ENCODE results near the gene FRYL.

DNA sequence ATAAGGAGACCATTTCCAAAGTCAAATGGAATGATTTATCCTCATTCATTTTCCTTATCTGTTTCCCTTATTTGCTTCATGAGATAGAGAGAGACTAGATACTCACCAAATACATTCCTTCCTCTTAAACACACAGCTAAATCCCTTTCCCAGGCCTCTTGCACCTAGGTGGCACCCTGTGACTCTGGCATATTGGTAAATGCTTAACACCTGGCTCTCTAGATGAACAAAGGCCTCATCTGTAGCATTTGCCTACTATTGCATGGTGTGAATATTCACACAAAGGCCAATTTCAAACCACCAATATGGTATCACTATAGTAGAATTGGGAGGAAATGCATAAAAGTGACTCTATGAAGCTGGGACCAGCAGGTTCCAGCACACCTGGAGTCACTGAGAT is 319.1 kb downstream of the FRYL start:
- TF ChIP-seq, protein P1, sequence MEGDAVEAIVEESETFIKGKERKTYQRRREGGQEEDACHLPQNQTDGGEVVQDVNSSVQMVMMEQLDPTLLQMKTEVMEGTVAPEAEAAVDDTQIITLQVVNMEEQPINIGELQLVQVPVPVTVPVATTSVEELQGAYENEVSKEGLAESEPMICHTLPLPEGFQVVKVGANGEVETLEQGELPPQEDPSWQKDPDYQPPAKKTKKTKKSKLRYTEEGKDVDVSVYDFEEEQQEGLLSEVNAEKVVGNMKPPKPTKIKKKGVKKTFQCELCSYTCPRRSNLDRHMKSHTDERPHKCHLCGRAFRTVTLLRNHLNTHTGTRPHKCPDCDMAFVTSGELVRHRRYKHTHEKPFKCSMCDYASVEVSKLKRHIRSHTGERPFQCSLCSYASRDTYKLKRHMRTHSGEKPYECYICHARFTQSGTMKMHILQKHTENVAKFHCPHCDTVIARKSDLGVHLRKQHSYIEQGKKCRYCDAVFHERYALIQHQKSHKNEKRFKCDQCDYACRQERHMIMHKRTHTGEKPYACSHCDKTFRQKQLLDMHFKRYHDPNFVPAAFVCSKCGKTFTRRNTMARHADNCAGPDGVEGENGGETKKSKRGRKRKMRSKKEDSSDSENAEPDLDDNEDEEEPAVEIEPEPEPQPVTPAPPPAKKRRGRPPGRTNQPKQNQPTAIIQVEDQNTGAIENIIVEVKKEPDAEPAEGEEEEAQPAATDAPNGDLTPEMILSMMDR (conservative IDR thresholded peaks at IDR 0.05; ENCODE audit: low read length) = no peak
- TF ChIP-seq EZH2phosphoT487 (IDR thresholded peaks at IDR 0.05; ENCODE audit: borderline replicate concordance) = no peak

Data from Loucy (cell line).